A673 (cell line): ENCODE measurements around the gene SLIT2.

ENCODE experiments used
- CTCF ChIP-seq: fragments of 300-800, 200-600 bp; sonication (generic); conservative IDR thresholded peaks from 2 replicates; pipeline ENCODE4 v1.5.1; 2017; ENCODE audit warnings: low read depth, mild to moderate bottlenecking, antibody characterized with exemption, low read length, moderate library complexity, mixed read lengths
- EZH2 ChIP-seq: fragments of 200-600 bp; sonication (generic); IDR thresholded peaks from 2 replicates; pipeline ENCODE4 v1.6.1; 2017; ENCODE audit warnings: borderline replicate concordance, low read depth, mild to moderate bottlenecking, mixed read lengths, antibody characterized with exemption, low read length; ENCODE audit not compliant: poor library complexity, severe bottlenecking

- TF ChIP-seq CTCF (no peak), EZH2 (no peak)
Measured at GRCh38 chr4:20203508-20203907, 48.2 kb upstream of the SLIT2 start.
